Jurkat, Clone E6-1 (cell line): ENCODE measurements around the gene PRMT7.
"Not testable (repeated sequence)": the region's sequence is repeated elsewhere in the genome, so short reads cannot be mapped to it uniquely, and the experiment has no call there.

Experiments
- DNase-seq: peaks from one replicate; pipeline ENCODE4 v3.0.0-alpha.2; 2011; ENCODE audit warnings: low read depth, low spot score
- H3K4me3 ChIP-seq: 2 replicates; pipeline ENCODE4 v1.5.1; 2011; ENCODE audit warnings: mild to moderate bottlenecking, low read length, control low read depth, moderate library complexity

Gene PRMT7

GRCh38 chr16:68281368-68282063, 29.3 kb upstream of the PRMT7 start:
- DNase-seq: peak; percentile 67
- no peak overlapping the region for H3K4me3 ChIP-seq

DNA sequence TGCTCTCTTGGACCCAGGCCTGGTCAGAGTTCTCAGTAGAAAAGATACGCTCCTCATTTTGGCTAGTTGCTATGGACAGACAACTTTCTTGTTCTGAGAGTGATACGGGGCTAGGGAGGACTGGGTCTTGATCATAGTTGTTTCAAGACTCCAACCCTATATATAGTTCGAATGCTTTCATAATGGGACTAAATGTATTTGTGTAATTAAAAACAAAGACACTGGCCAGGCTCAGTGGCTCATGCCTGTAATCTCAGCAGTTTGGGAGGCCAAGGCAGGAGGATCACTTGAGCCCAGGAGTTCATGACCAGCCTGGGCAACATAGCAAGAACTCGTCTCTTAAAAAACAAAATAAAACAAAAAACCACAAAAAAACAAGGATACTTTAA, 28.8 kb upstream of the PRMT7 start:
- no peak overlapping the region for H3K4me3 ChIP-seq
- no peak for DNase-seq

DNA sequence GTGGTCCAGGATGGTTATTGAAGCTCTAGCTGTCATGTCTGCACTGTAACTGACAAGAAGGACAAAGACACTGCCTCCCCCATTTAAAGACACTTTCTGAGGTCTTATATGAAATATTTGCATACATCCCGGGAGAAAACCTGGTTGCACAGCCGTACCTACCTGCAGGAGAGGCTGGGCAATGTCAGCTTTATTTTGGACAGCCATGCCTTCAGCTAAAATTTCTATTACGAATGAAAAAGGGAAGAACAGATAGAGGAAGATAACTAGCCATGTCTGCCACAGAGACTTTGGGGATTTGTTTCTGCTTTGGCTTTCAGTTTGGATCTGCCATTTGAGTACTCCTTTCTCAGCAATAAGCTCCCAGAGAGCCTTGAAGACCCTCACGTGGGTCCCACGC, 27.5 kb upstream of the PRMT7 start:
- H3K4me3 ChIP-seq: no peak overlapping the region
- DNase-seq: no peak

DNA sequence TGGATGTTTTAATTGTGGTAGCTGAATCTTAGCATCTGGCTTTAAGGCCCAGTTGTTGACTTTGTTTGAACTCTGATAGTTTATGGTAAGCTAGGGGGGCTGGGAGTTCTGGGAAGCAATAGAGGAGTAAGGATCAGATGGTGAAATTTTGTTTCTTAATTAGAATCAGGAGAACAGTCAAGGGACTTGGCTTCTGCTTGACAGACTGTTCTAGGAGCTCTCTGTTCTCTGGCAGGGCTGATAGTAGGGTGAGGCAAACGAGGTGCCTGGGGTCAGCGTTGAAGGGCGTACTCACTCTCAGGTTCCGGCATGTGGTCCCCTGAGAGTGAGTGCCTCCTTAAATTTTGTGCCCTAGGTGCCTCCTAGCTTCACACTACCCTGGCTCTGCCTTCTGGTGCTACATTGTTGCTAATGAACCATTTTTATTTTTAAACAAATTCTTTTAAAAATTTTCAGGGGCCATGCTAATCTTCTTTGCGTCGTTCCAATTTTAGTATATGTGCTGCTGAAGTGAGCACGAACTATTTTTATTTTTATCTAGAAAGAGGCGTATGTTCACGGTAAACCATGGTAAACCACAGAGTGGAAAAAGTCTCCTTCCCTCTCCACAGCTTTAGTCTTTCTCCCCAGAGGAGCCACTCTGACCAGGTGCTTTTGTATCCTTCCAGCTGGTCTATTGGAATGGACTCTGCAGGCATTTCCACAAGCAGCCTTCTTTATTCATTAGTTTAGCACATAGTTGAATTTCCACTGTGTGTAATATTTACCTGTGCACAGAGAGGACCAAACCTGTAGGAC, 26.8 kb upstream of the PRMT7 start:
- H3K4me3 ChIP-seq: no peak overlapping the region
- no peak for DNase-seq

- H3K4me3 ChIP-seq: peak overlapping the region; percentile 49
- no peak for DNase-seq
Observed at GRCh38 chr16:68284847-68285246, 26.0 kb upstream of the PRMT7 start.

- H3K4me3 ChIP-seq: peak overlapping the region; percentile 49
- DNase-seq: no peak
Observed at GRCh38 chr16:68285683-68286082, 25.1 kb upstream of the PRMT7 start.

- DNase-seq: peak; percentile 87
- H3K4me3 ChIP-seq: peak overlapping the region; percentile 49
Observed at GRCh38 chr16:68286153-68287074, 24.4 kb upstream of the PRMT7 start.

GRCh38 chr16:68287276-68288251, 23.3 kb upstream of the PRMT7 start:
- DNase-seq: peak; percentile 85
- H3K4me3 ChIP-seq: peak overlapping the region; percentile 13; the same call in 1 of the 2 replicates

GRCh38 chr16:68288252-68288650, 22.6 kb upstream of the PRMT7 start:
- no peak overlapping the region for H3K4me3 ChIP-seq
- no peak for DNase-seq

DNA sequence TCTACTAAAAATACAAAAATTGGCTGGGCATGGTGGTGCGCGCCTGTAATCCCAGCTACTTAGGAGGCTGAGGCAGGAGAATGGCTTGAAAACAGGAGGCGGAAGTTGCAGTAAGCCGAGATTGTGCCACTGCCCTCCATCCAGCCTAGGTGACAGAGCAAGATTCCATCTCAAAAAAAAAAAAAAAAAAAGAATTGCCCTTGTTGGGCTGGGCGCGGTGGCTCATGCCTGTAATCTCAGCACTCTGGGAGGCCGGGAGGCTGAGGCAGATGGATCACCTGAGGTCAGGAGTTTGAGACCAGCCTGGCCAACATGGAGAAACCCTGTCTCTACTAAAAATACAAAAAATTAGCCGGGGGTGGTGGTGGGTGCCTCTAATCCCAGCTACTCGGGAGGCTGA, 22.0 kb upstream of the PRMT7 start:
- not testable (repeated sequence) for H3K4me3 ChIP-seq

DNA sequence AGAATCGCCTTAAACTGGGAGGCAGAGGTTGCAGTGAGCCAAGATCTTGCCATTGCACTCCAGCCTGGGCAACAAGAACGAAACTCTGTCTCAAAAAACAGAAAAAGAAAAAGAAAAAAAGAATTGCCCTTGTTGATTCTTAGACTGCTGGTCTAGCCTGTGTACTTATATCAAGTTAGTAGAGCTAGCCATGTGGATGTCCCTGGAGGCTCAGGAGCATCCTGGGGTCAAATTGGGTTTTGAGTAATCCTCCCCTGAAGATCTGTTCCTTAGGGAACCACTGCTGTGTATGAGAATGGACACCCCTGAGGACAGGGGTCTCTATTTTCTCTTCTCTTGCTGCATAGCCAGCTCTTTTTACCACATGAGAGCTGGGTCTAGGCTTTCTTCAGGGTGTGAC, 21.6 kb upstream of the PRMT7 start:
- H3K4me3 ChIP-seq: no peak overlapping the region
- no peak for DNase-seq

More for the DNA sequence above, 22.0 kb upstream of the PRMT7 start:
- not testable (repeated sequence) for DNase-seq

DNA sequence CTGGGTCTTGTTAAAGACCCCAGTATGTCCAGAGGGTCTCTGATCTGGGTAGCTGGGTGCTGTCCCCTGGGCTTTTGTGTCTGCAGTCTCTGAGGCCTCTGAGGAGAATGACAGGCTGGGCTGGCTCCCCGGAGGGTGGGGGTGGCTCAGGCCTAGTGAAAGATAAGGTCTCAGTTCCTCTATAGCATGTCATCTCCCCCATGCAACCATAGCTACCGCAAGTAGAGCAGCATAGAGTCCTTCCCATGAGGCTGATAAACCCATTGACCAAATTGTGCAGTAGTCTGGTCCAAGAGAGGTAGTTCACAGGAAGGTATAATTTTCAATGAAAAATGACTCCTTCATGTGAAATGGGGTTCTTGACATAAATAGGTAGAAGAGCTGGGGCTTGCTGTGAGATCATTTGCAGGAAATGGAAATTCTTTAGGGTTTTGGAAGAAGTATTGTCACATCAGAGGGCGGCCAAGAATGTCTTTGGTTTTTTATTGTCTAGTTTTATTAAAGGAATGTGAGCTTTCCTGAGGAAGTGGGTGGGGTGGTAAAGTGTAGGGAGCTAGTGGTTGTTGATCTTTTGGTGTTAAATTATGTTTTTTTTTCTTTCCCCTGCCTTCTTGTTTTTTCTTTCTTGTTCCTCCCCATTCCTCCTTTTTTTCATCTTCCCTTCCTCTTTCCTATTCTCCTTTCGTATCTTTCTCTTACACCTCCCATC, 21.0 kb upstream of the PRMT7 start:
- no peak for DNase-seq
- H3K4me3 ChIP-seq: no peak overlapping the region

DNA sequence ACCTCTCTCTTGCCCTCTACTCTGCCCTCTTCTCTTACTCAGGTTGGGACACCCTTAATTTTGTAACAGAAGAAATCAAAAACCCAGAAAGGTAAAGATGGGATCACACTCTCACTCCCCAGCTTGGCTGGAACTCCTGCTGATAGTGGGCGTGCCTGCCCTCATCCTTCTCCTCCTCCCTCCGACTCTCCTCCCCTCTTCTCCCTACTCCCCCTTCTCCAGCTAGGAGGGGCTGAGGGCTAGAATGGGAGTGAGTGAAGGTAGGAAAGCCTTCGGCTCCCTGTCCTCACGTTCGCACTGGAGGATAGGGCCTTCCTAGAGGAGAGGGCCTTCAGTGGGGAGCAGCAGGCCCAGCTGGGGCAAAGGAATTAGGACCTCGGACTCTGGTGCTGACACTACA, 20.4 kb upstream of the PRMT7 start:
- DNase-seq: no peak
- no peak overlapping the region for H3K4me3 ChIP-seq

GRCh38 chr16:68291227-68291626, 19.6 kb upstream of the PRMT7 start:
- H3K4me3 ChIP-seq: no peak overlapping the region
- DNase-seq: no peak

DNA sequence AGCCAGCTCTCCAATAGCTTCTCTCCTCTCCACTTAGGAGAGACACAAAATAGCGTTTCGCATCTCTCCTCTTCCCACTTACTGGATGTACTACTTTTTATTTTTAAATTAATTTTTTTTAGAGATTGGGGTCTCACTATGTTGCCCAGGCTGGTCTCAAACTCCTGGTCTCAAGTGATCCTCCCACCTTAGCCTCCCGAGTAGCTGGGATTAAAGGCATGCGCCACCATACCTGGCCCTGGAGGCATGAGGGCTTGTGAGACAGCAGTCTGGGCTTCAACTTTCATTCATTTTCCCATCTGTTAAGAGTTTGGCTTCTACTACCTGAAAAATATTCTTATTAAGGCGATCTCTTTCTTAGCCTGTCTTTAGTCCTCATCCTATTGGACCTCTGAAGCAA, 18.4 kb upstream of the PRMT7 start:
- DNase-seq: no peak
- H3K4me3 ChIP-seq: no peak overlapping the region

DNA sequence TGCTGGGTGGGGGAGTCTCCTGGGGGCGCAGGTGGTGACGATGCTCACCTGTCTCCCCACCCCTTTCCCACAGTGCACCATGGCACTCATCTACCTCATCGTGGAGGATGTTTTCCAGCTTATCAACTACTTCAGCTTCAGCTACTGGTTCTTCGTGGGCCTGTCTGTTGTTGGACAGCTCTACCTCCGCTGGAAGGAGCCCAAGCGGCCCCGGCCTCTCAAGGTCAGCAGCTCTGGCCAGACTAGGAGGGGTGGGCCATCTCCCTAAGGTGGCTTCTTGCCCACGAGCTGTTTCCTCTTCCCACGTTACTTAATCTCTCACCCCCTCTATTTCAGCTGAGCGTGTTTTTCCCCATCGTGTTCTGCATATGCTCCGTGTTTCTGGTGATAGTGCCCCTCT, 14.5 kb upstream of the PRMT7 start:
- DNase-seq: no peak
- H3K4me3 ChIP-seq: no peak overlapping the region

GRCh38 chr16:68296693-68297092, 14.1 kb upstream of the PRMT7 start:
- no peak for DNase-seq
- H3K4me3 ChIP-seq: no peak overlapping the region

- H3K4me3 ChIP-seq: no peak overlapping the region
- DNase-seq: no peak
Observed at GRCh38 chr16:68297908-68298307, 12.9 kb upstream of the PRMT7 start.
